ENCODE results near the gene STK35.

The STK35 gene

GRCh38 chr20:2101057-2101864 lies at the start of gene STK35:
Gene STK35 (plus strand): TSS chr20:2101827. CDS start chr20:2101882, 55 bp downstream.
- peak within 1 kb of the TSS; percentile 75 for H3K4me3 ChIP-seq (ENCODE audit: low read length)
- H3K27me3 ChIP-seq (ENCODE audit: control insufficient read depth, insufficient read depth, low read length) = no peaks in the 10 kb centered on the region
- H3K4me1 ChIP-seq (ENCODE audit: control insufficient read depth, insufficient read depth, low read length) = peaks cover 20% of the 10 kb centered on the region
- peak within 1 kb of the TSS; percentile 95 for H3K9ac ChIP-seq (ENCODE audit: low read length)
- no peaks in the 10 kb centered on the region for H3K36me3 ChIP-seq (ENCODE audit: control insufficient read depth, insufficient read depth, low read length)
- H3K9me3 ChIP-seq (ENCODE audit: control insufficient read depth, low read length) = no peaks in the 10 kb centered on the region

- Histone ChIP-seq H3K9me3 (ENCODE audit: control insufficient read depth, low read length) (no peaks in the 10 kb centered on the region), H3K4me3 (ENCODE audit: low read length) (no peak overlapping the region), H3K4me1 (ENCODE audit: control insufficient read depth, insufficient read depth, low read length) (no peaks in the 10 kb centered on the region), H3K36me3 (ENCODE audit: control insufficient read depth, insufficient read depth, low read length) (no peaks in the 10 kb centered on the region), H3K27me3 (ENCODE audit: control insufficient read depth, insufficient read depth, low read length) (peaks cover 5% of the 10 kb centered on the region), H3K9ac (ENCODE audit: low read length) (no peak overlapping the region)
These were observed 49.7 kb upstream of the STK35 start for GRCh38 chr20:2051946-2052345.

- Histone ChIP-seq H3K27me3 (ENCODE audit: control insufficient read depth, insufficient read depth, low read length) (peaks cover 5% of the 10 kb centered on the region), H3K9me3 (ENCODE audit: control insufficient read depth, low read length) (no peaks in the 10 kb centered on the region), H3K36me3 (ENCODE audit: control insufficient read depth, insufficient read depth, low read length) (no peaks in the 10 kb centered on the region)
These were observed 48.9 kb upstream of the STK35 start for GRCh38 chr20:2052741-2053140.

GRCh38 chr20:2053615-2054014 lies 48.0 kb upstream of the STK35 start:
- Histone ChIP-seq H3K27me3 (ENCODE audit: control insufficient read depth, insufficient read depth, low read length) (peaks cover 5% of the 10 kb centered on the region), H3K4me1 (ENCODE audit: control insufficient read depth, insufficient read depth, low read length) (no peaks in the 10 kb centered on the region), H3K36me3 (ENCODE audit: control insufficient read depth, insufficient read depth, low read length) (no peaks in the 10 kb centered on the region), H3K9ac (ENCODE audit: low read length) (no peak overlapping the region), H3K4me3 (ENCODE audit: low read length) (no peak overlapping the region), H3K9me3 (ENCODE audit: control insufficient read depth, low read length) (no peaks in the 10 kb centered on the region)

More at GRCh38 chr20:2052741-2053140, 48.9 kb upstream of the STK35 start:
- Histone ChIP-seq H3K4me3 (ENCODE audit: low read length) (no peak overlapping the region), H3K9ac (ENCODE audit: low read length) (no peak overlapping the region), H3K4me1 (ENCODE audit: control insufficient read depth, insufficient read depth, low read length) (no peaks in the 10 kb centered on the region)

GRCh38 chr20:2054911-2055310 lies 46.7 kb upstream of the STK35 start:
- Histone ChIP-seq H3K9ac (ENCODE audit: low read length) (no peak overlapping the region), H3K4me1 (ENCODE audit: control insufficient read depth, insufficient read depth, low read length) (no peaks in the 10 kb centered on the region), H3K36me3 (ENCODE audit: control insufficient read depth, insufficient read depth, low read length) (no peaks in the 10 kb centered on the region), H3K4me3 (ENCODE audit: low read length) (no peak overlapping the region), H3K9me3 (ENCODE audit: control insufficient read depth, low read length) (no peaks in the 10 kb centered on the region), H3K27me3 (ENCODE audit: control insufficient read depth, insufficient read depth, low read length) (peaks cover 5% of the 10 kb centered on the region)

GRCh38 chr20:2059411-2059810 lies 42.2 kb upstream of the STK35 start:
- Histone ChIP-seq H3K4me3 (ENCODE audit: low read length) (no peak overlapping the region), H3K4me1 (ENCODE audit: control insufficient read depth, insufficient read depth, low read length) (no peaks in the 10 kb centered on the region), H3K27me3 (ENCODE audit: control insufficient read depth, insufficient read depth, low read length) (no peaks in the 10 kb centered on the region), H3K9ac (ENCODE audit: low read length) (no peak overlapping the region), H3K36me3 (ENCODE audit: control insufficient read depth, insufficient read depth, low read length) (no peaks in the 10 kb centered on the region), H3K9me3 (ENCODE audit: control insufficient read depth, low read length) (no peaks in the 10 kb centered on the region)

GRCh38 chr20:2065099-2065498 lies 36.5 kb upstream of the STK35 start:
- Histone ChIP-seq H3K36me3 (ENCODE audit: control insufficient read depth, insufficient read depth, low read length) (no peaks in the 10 kb centered on the region), H3K4me1 (ENCODE audit: control insufficient read depth, insufficient read depth, low read length) (no peaks in the 10 kb centered on the region), H3K27me3 (ENCODE audit: control insufficient read depth, insufficient read depth, low read length) (peaks cover 3% of the 10 kb centered on the region), H3K9ac (ENCODE audit: low read length) (no peak overlapping the region), H3K9me3 (ENCODE audit: control insufficient read depth, low read length) (no peaks in the 10 kb centered on the region), H3K4me3 (ENCODE audit: low read length) (no peak overlapping the region)

GRCh38 chr20:2066461-2067122 lies 35.0 kb upstream of the STK35 start:
- Histone ChIP-seq H3K4me3 (ENCODE audit: low read length) (no peak overlapping the region), H3K9me3 (ENCODE audit: control insufficient read depth, low read length) (no peaks in the 10 kb centered on the region), H3K36me3 (ENCODE audit: control insufficient read depth, insufficient read depth, low read length) (no peaks in the 10 kb centered on the region), H3K9ac (ENCODE audit: low read length) (no peak overlapping the region), H3K4me1 (ENCODE audit: control insufficient read depth, insufficient read depth, low read length) (no peaks in the 10 kb centered on the region), H3K27me3 (ENCODE audit: control insufficient read depth, insufficient read depth, low read length) (peaks cover 3% of the 10 kb centered on the region)

- Histone ChIP-seq H3K9me3 (ENCODE audit: control insufficient read depth, low read length) (no peaks in the 10 kb centered on the region), H3K4me3 (ENCODE audit: low read length) (no peak overlapping the region), H3K36me3 (ENCODE audit: control insufficient read depth, insufficient read depth, low read length) (no peaks in the 10 kb centered on the region), H3K9ac (ENCODE audit: low read length) (no peak overlapping the region), H3K27me3 (ENCODE audit: control insufficient read depth, insufficient read depth, low read length) (no peaks in the 10 kb centered on the region), H3K4me1 (ENCODE audit: control insufficient read depth, insufficient read depth, low read length) (no peaks in the 10 kb centered on the region)
These were observed 20.9 kb upstream of the STK35 start for GRCh38 chr20:2080532-2081224.

- H3K36me3 ChIP-seq (ENCODE audit: control insufficient read depth, insufficient read depth, low read length) = no peaks in the 10 kb centered on the region
These were observed 16.9 kb upstream of the STK35 start for GRCh38 chr20:2084703-2085102.

GRCh38 chr20:2086177-2086979 lies 15.2 kb upstream of the STK35 start:
- H3K36me3 ChIP-seq (ENCODE audit: control insufficient read depth, insufficient read depth, low read length) = no peaks in the 10 kb centered on the region
- H3K9me3 ChIP-seq (ENCODE audit: control insufficient read depth, low read length) = no peaks in the 10 kb centered on the region
- no peaks in the 10 kb centered on the region for H3K4me1 ChIP-seq (ENCODE audit: control insufficient read depth, insufficient read depth, low read length)
- peaks cover 4% of the 10 kb centered on the region for H3K27me3 ChIP-seq (ENCODE audit: control insufficient read depth, insufficient read depth, low read length)
- H3K9ac ChIP-seq (ENCODE audit: low read length) = no peak overlapping the region
- no peak overlapping the region for H3K4me3 ChIP-seq (ENCODE audit: low read length)

More at GRCh38 chr20:2084703-2085102, 16.9 kb upstream of the STK35 start:
- no peaks in the 10 kb centered on the region for H3K9me3 ChIP-seq (ENCODE audit: control insufficient read depth, low read length)
- no peaks in the 10 kb centered on the region for H3K4me1 ChIP-seq (ENCODE audit: control insufficient read depth, insufficient read depth, low read length)
- H3K27me3 ChIP-seq (ENCODE audit: control insufficient read depth, insufficient read depth, low read length) = peaks cover 4% of the 10 kb centered on the region
- no peak overlapping the region for H3K4me3 ChIP-seq (ENCODE audit: low read length)
- no peak overlapping the region for H3K9ac ChIP-seq (ENCODE audit: low read length)
